NCI-H2107 (cell line): ENCODE results near the gene PPP1R3F.
"Not testable (repeated sequence)": the region's sequence is repeated elsewhere in the genome, so short reads cannot be mapped to it uniquely, and the experiment has no call there.

Source experiments
- DNase-seq: peaks from one replicate; lab custom pipeline; 2025; lab: John Stamatoyannopoulos, UW

Gene PPP1R3F

GRCh38 chrX:49276207-49276606 lies 6.6 kb downstream of the PPP1R3F start:
- no peak for DNase-seq

GRCh38 chrX:49276671-49277534 lies 7.3 kb downstream of the PPP1R3F start:
- no peak for DNase-seq

- DNase-seq: no peak
These were observed 7.9 kb downstream of the PPP1R3F start for GRCh38 chrX:49277535-49277830.

GRCh38 chrX:49278081-49278480 lies 8.5 kb downstream of the PPP1R3F start:
- no peak for DNase-seq

- no peak for DNase-seq
These were observed 13.0 kb downstream of the PPP1R3F start for GRCh38 chrX:49282647-49283011.

- DNase-seq: no peak
These were observed 14.6 kb downstream of the PPP1R3F start for GRCh38 chrX:49284212-49284611.

- DNase-seq: no peak
These were observed 16.5 kb downstream of the PPP1R3F start for GRCh38 chrX:49286136-49286535.

GRCh38 chrX:49286581-49286980 lies 17.0 kb downstream of the PPP1R3F start:
- DNase-seq: no peak

- no peak for DNase-seq
These were observed 18.1 kb downstream of the PPP1R3F start for GRCh38 chrX:49287665-49288064.

- DNase-seq: no peak
These were observed 20.6 kb downstream of the PPP1R3F start for GRCh38 chrX:49290215-49290614.

- DNase-seq: peak; percentile 28
These were observed 22.2 kb downstream of the PPP1R3F start for GRCh38 chrX:49291615-49292337.

- no peak for DNase-seq
These were observed 23.1 kb downstream of the PPP1R3F start for GRCh38 chrX:49292400-49293362.

GRCh38 chrX:49299293-49299692 lies 29.7 kb downstream of the PPP1R3F start:
- not testable (repeated sequence) for DNase-seq

GRCh38 chrX:49300703-49301102 lies 31.1 kb downstream of the PPP1R3F start:
- DNase-seq: no peak

GRCh38 chrX:49303346-49303745 lies 33.8 kb downstream of the PPP1R3F start, which contains the start of gene GAGE10:
TSS of gene GAGE10 (plus strand) at chrX:49303646. CDS start at chrX:49304860, 1,214 bp downstream.
- DNase-seq: no peak

GRCh38 chrX:49307775-49308174 lies 38.2 kb downstream of the PPP1R3F start:
- DNase-seq: not testable (repeated sequence)

GRCh38 chrX:49308604-49309269 lies 39.1 kb downstream of the PPP1R3F start:
- DNase-seq: no peak

GRCh38 chrX:49309401-49309981 lies 39.9 kb downstream of the PPP1R3F start:
- DNase-seq: no peak

- DNase-seq: no peak
These were observed 40.8 kb downstream of the PPP1R3F start for GRCh38 chrX:49310371-49310770.

- no peak for DNase-seq
These were observed 42.6 kb downstream of the PPP1R3F start for GRCh38 chrX:49312176-49312575.

GRCh38 chrX:49316085-49316484 lies 46.5 kb downstream of the PPP1R3F start:
- DNase-seq: no peak
